ENCODE measurements around the gene FHIT.

DNA sequence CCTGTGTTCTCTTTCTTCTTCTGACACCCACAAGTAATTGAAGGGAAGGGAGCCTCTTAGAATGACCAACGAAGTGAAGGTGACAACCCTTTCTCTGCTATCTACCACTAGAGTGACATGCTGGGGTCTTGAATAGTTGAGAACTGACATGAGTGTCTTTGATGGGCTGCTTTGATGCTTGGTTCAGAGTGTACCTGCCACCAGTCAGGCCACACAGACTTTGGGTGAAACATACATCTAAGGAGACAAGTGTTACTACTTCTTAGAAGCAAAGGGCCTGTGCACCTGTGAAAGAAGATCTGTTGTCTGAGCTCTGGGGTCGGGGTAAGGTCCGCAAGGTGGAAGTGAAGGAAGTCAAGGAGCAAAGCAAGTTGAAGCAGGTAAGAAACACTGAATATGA, 1160.7 kb downstream of the FHIT start:
- TF ChIP-seq CTCF (IDR thresholded peaks at IDR 0.05; ENCODE audit: poor library complexity) = no peak
- no peak for TF ChIP-seq EZH2phosphoT487 (IDR thresholded peaks at IDR 0.05; ENCODE audit: low read depth, severe bottlenecking, unreplicated experiment)
- TF ChIP-seq EZH2 (IDR thresholded peaks at IDR 0.05; ENCODE audit: borderline replicate concordance) = no peak

All from hepatocyte (in vitro differentiated cells).